Measurements from ENCODE around the gene PKIG. TPM values are rescaled to one million over a fixed set of nuclear protein-coding genes. Genes with fewer than 3 reads are reported as not detected.
A peak's percentile ranks its signal among the peaks of the same experiment; 100 is the strongest.

The PKIG gene
- total and polyA plus RNA-seq, 4 experiments from 2014 or later: 0.36 to 1.1 (median 0.89) TPM

DNA sequence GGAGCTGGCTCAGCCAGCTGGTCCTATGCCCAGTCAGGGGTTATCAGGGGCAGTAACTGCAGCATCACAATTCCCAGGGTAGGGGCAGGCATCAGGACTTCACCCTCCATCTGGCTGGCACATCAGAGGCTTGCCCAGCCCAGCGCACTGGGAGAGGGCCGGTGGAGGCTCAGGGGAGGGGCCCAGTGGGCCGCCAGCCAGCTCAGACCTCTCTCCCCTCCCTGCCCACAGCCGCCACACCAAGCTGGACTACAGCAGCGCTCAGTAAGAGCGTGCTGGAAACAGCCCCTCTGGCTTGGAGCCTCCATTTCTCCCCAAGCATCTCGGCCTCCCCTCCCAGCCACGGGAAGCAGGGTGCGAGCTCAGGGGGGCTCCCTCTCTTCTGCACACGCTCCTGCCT, 47.2 kb downstream of the PKIG start:
- no peaks in the 10 kb centered on the region for H3K9me3 Mint-ChIP-seq

DNA sequence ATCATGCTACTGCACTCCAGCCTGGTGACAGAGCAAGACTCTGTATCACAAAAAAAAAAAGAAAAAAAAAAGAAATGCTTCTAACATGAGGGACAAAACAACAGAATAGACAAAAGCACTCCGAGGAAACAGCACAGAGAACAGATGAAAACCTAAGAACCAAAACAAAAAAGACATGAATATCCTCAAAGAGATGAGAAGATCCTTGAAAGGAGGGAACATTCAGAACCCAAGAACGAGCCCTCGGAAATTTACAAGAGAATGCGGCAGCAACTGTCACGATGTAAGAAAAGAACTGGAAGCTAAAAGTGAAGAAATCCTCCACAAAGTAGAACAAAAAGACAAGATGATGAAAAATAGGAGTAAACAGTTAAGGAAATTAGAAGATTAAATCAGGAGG, 47.9 kb downstream of the PKIG start:
- H3K9me3 Mint-ChIP-seq: no peaks in the 10 kb centered on the region
- H3K4me3 ChIP-seq (ENCODE audit: low read length in 2 of 2): no peak overlapping the region
- H3K27me3 ChIP-seq (ENCODE audit: insufficient read depth, low read length): no peaks in the 10 kb centered on the region
- DNase-seq: no peak
- no peak overlapping the region for H3K27ac ChIP-seq (ENCODE audit: low read depth, low read length)
- ChIA-PET CTCF (ENCODE audit: partially characterized antibody) (interaction anchor here (0.6 to 2.1 kb wide), 2 partner anchors 19 to 36 kb away, joined by 3 to 4 read pairs; no protein-coding TSS in a partner anchor), POLR2A (ENCODE audit: partially characterized antibody) (no interaction called here)
- intact Hi-C loops (cut with micrococcal nuclease): no loop called here
- H3K4me1 ChIP-seq (ENCODE audit: insufficient read depth, low read length): no peaks in the 10 kb centered on the region
- H3K4me3 Mint-ChIP-seq: no peak overlapping the region
- no peaks in the 10 kb centered on the region for H3K9me3 ChIP-seq (ENCODE audit: control insufficient read depth in 1 of 2, low read length in 2 of 2)
- no peaks in the 10 kb centered on the region for H3K4me1 Mint-ChIP-seq
- H3K36me3 Mint-ChIP-seq: peaks cover 36 to 60% of the 10 kb centered on the region in 2 donors
- H3K36me3 ChIP-seq (ENCODE audit: insufficient read depth, low read length): peaks cover 38% of the 10 kb centered on the region
- peak overlapping the region in 4 of 7 donors; percentile 17 to 73 (median 54) for H3K27ac Mint-ChIP-seq
- H3K27me3 Mint-ChIP-seq: no peaks in the 10 kb centered on the region

More for the DNA sequence above, 47.2 kb downstream of the PKIG start:
- H3K36me3 ChIP-seq (ENCODE audit: insufficient read depth, low read length): peaks cover 36% of the 10 kb centered on the region
- no peak overlapping the region for H3K27ac ChIP-seq (ENCODE audit: low read depth, low read length)
- Mint-ChIP-seq H3K27me3 (no peaks in the 10 kb centered on the region), H3K27ac (peak overlapping the region in 1 of 7 donors; percentile 46), H3K4me3 (no peak overlapping the region), H3K36me3 (peaks cover 40 to 61% of the 10 kb centered on the region in 2 donors), H3K4me1 (no peaks in the 10 kb centered on the region)
- intact Hi-C loops (cut with micrococcal nuclease): no loop called here
- H3K27me3 ChIP-seq (ENCODE audit: insufficient read depth, low read length): no peaks in the 10 kb centered on the region
- ChIA-PET CTCF (ENCODE audit: partially characterized antibody) (interaction anchor here (2.1 kb wide), 1 partner anchor 19 kb away, joined by 4 read pairs; no protein-coding TSS in a partner anchor), POLR2A (ENCODE audit: partially characterized antibody) (no interaction called here)
- no peak for DNase-seq
- no peaks in the 10 kb centered on the region for H3K9me3 ChIP-seq (ENCODE audit: control insufficient read depth in 1 of 2, low read length in 2 of 2)
- H3K4me1 ChIP-seq (ENCODE audit: insufficient read depth, low read length): no peaks in the 10 kb centered on the region
- H3K4me3 ChIP-seq (ENCODE audit: low read length in 2 of 2): no peak overlapping the region

DNA sequence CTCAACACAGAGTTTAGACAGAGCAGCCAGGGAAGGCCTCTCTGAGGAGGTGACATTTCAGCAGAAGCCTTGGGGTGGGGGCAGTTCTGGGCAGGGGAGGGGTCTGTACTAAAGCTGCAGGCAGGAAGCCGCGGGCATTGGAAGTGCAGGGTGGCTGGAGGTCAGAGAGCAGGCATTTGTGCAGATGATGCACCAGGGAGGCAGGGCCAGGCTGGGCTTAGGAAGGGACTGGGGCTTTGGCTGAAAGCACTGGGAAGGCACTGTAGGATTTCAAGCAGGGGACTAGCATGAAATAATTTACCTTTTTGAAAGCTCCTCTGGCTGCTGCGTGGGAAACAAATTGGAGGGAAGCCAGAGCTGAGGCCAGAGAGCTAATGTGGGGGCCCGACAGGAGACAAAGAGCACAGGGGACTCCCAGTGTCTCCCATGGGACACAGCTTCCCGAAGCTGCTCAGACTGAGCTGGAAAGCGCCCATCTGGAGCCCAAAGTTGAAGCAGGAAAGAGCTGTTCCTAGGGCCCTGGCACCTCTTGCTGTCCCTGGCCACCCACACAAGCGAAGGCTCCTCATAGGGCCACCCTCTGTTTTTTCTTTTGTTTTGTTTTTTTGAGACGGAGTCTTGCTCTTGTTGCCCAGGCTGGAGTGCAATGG, 49.8 kb downstream of the PKIG start:
- H3K4me1 ChIP-seq (ENCODE audit: insufficient read depth, low read length): no peaks in the 10 kb centered on the region
- ChIA-PET CTCF (ENCODE audit: partially characterized antibody) (interaction anchor here (1.0 to 1.5 kb wide), 3 partner anchors 14 to 51 kb away, joined by 3 read pairs; no protein-coding TSS in a partner anchor), POLR2A (ENCODE audit: partially characterized antibody) (interaction anchor here (0.5 to 1.5 kb wide), 2 partner anchors 11 to 18 kb away, joined by 3 to 4 read pairs; no protein-coding TSS in a partner anchor)
- peak overlapping the region in 3 of 7 donors; percentile 51 to 73 (median 70) for H3K27ac Mint-ChIP-seq
- no peak for DNase-seq
- H3K9me3 Mint-ChIP-seq: peaks cover 0 to 2% (median 0%) of the 10 kb centered on the region in 8 donors
- no peaks in the 10 kb centered on the region for H3K27me3 ChIP-seq (ENCODE audit: insufficient read depth, low read length)
- H3K9me3 ChIP-seq (ENCODE audit: control insufficient read depth in 1 of 2, low read length in 2 of 2): no peaks in the 10 kb centered on the region
- no peak overlapping the region for H3K27ac ChIP-seq (ENCODE audit: low read depth, low read length)
- intact Hi-C loops (cut with micrococcal nuclease): no loop called here
- H3K36me3 Mint-ChIP-seq: peaks cover 36 to 62% of the 10 kb centered on the region in 2 donors
- H3K36me3 ChIP-seq (ENCODE audit: insufficient read depth, low read length): peaks cover 33% of the 10 kb centered on the region
- no peaks in the 10 kb centered on the region for H3K27me3 Mint-ChIP-seq
- H3K4me3 Mint-ChIP-seq: no peak overlapping the region
- peaks cover 0 to 5% (median 0%) of the 10 kb centered on the region in 4 donors for H3K4me1 Mint-ChIP-seq
- no peak overlapping the region for H3K4me3 ChIP-seq (ENCODE audit: low read length in 2 of 2)

DNA sequence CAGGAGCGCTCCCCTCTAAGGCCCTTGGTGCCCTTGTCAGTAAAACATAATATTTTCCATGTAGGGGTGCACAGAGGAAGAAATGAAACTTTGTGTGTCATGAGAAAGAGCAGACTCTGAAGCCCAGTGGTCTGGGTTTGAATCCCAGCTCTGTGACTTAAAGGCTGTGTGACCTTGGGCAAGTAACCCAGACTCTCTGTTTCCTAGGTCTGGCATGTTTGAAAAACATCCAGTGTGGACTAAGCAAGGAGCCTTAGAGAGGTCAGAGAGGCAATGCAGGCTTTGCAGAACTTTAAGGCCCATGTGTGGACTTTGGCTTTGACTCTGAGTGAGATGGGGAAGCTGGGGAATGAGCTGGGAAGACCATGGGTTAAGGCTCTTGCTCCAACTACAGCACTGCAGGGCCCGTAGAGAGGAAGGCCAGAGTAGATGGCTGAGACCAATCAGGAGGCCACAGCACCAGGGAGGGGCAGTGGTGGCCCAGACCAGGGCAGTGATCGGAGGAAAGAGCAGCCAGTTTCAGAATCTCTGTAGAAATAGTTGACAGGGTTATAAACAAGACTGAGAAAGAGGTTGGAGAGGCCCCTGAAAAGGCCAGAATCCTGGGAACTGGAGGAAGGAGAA, 50.9 kb downstream of the PKIG start:
- Mint-ChIP-seq H3K36me3 (peaks cover 30 to 55% of the 10 kb centered on the region in 2 donors), H3K4me3 (no peak overlapping the region), H3K4me1 (peaks cover 0 to 5% (median 0%) of the 10 kb centered on the region in 4 donors), H3K27me3 (no peaks in the 10 kb centered on the region), H3K9me3 (peaks cover 0 to 2% (median 0%) of the 10 kb centered on the region in 8 donors), H3K27ac (peak overlapping the region in 3 of 7 donors; percentile 60 to 78 (median 76))
- no peak overlapping the region for H3K4me3 ChIP-seq (ENCODE audit: low read length in 2 of 2)
- no peak for DNase-seq
- H3K36me3 ChIP-seq (ENCODE audit: insufficient read depth, low read length): peaks cover 27% of the 10 kb centered on the region
- no peaks in the 10 kb centered on the region for H3K9me3 ChIP-seq (ENCODE audit: control insufficient read depth in 1 of 2, low read length in 2 of 2)
- no peak overlapping the region for H3K27ac ChIP-seq (ENCODE audit: low read depth, low read length)
- H3K27me3 ChIP-seq (ENCODE audit: insufficient read depth, low read length): no peaks in the 10 kb centered on the region
- no peaks in the 10 kb centered on the region for H3K4me1 ChIP-seq (ENCODE audit: insufficient read depth, low read length)
- intact Hi-C loops (cut with micrococcal nuclease): no loop called here
- CTCF ChIA-PET (ENCODE audit: partially characterized antibody): interaction anchor here (1.2 kb wide), 1 partner anchor 16 kb away, joined by 3 read pairs; no protein-coding TSS in a partner anchor
- POLR2A ChIA-PET (ENCODE audit: partially characterized antibody): no interaction called here

DNA sequence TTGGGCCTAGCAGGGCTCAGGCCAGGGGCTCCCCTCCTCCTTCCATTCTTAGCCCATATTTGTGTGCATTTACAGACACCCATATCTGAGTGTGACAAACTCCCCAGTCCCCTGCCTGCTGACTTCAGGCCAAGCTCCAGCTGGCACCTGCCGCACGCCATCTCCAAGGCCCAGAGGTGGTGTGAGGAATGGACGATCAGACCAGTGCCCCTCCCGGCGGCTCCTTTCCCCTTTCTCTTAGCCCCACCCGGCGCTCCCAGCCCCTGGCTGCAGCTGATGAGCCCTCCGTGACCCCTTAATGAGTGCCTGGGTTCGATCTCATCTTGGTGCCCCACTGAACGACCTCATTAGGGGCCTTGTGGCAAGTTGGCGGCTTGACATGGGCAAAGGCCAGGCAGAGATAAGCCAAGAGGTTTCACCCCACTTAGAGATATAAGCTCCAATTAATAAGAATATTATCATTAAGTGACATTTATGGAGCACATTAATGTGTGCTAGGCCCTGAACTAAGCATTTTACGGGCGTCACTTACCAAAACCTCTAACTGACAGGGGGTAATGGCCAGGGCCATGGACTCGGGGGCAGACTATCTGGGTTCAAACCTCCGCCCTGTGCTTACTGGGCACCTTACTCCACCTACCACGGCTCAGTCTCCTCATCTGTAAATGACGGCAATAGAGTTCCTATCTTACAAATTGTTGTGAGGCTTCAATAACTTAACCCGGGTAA, 51.7 kb downstream of the PKIG start:
- peaks cover 37 to 57% of the 10 kb centered on the region in 2 donors for H3K36me3 Mint-ChIP-seq
- peaks cover 4 to 11% (median 5%) of the 10 kb centered on the region in 4 donors for H3K4me1 Mint-ChIP-seq
- Histone ChIP-seq H3K27me3 (ENCODE audit: insufficient read depth, low read length) (no peaks in the 10 kb centered on the region), H3K9me3 (ENCODE audit: control insufficient read depth in 1 of 2, low read length in 2 of 2) (no peaks in the 10 kb centered on the region), H3K4me3 (ENCODE audit: low read length in 2 of 2) (no peak overlapping the region), H3K4me1 (ENCODE audit: insufficient read depth, low read length) (no peaks in the 10 kb centered on the region), H3K36me3 (ENCODE audit: insufficient read depth, low read length) (peaks cover 24% of the 10 kb centered on the region), H3K27ac (ENCODE audit: low read depth, low read length) (no peak overlapping the region)
- H3K9me3 Mint-ChIP-seq: peaks cover 0 to 2% (median 0%) of the 10 kb centered on the region in 8 donors
- H3K4me3 Mint-ChIP-seq: no peak overlapping the region
- ChIA-PET CTCF (ENCODE audit: partially characterized antibody) (no interaction called here), POLR2A (ENCODE audit: partially characterized antibody) (interaction anchor here (0.6 to 1.2 kb wide), 2 partner anchors 9 to 19 kb away, joined by 3 to 4 read pairs; no protein-coding TSS in a partner anchor)
- no peak for DNase-seq
- peak overlapping the region in 2 of 7 donors; percentile 60 to 78 for H3K27ac Mint-ChIP-seq
- no peaks in the 10 kb centered on the region for H3K27me3 Mint-ChIP-seq
- intact Hi-C loops (cut with micrococcal nuclease): no loop called here

DNA sequence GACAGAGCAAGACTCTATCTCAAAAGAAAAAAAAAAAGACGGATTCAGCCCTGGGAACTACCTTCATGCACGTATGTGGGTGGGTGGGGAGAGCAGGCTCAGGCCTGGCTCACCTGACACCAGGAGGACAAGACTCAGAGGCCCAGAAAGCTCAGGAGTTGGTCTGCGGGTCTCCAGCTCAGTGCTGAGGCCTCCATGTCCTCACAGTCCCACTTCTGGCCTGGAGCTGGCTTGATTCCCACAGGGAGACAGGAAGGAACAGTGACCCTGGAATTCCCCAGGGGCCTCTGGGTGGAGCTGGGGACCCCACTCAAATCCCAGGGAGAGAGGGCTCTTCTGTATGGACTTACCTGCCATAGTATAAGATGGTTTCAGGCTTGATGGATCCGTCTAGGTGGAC, 53.5 kb downstream of the PKIG start:
- ChIA-PET POLR2A (ENCODE audit: partially characterized antibody) (interaction anchor here (1.1 kb wide), 1 partner anchor 10 kb away, joined by 5 read pairs; no protein-coding TSS in a partner anchor), CTCF (ENCODE audit: partially characterized antibody) (interaction anchor here (0.6 to 1.8 kb wide), 3 partner anchors 9 to 49 kb away, joined by 3 to 10 read pairs (median 5); no protein-coding TSS in a partner anchor)
- Mint-ChIP-seq H3K4me3 (no peak overlapping the region), H3K4me1 (peaks cover 6 to 18% (median 10%) of the 10 kb centered on the region in 4 donors), H3K9me3 (peaks cover 0 to 2% (median 0%) of the 10 kb centered on the region in 8 donors), H3K27me3 (no peaks in the 10 kb centered on the region), H3K27ac (no peak overlapping the region), H3K36me3 (peaks cover 44 to 54% of the 10 kb centered on the region in 2 donors)
- Histone ChIP-seq H3K9me3 (ENCODE audit: control insufficient read depth in 1 of 2, low read length in 2 of 2) (no peaks in the 10 kb centered on the region), H3K27ac (ENCODE audit: low read depth, low read length) (no peak overlapping the region), H3K4me1 (ENCODE audit: insufficient read depth, low read length) (peaks cover 4% of the 10 kb centered on the region), H3K27me3 (ENCODE audit: insufficient read depth, low read length) (no peaks in the 10 kb centered on the region), H3K4me3 (ENCODE audit: low read length in 2 of 2) (no peak overlapping the region), H3K36me3 (ENCODE audit: insufficient read depth, low read length) (peaks cover 24% of the 10 kb centered on the region)
- no peak for DNase-seq
- intact Hi-C loops (cut with micrococcal nuclease): no loop called here

Data from CD4-positive, alpha-beta memory T cell (primary cell).